B cell (primary cell): ENCODE results near the gene ZNF565. TPM values are rescaled to one million over a fixed set of nuclear protein-coding genes. Genes with fewer than 3 reads are reported as not detected.

Experiments used
- ATAC-seq: fragments of 200-7000 bp; cut with Tn5 transposase; one replicate; pipeline ENCODE4 v1.10.0; 2021; ENCODE audit warnings: low read depth, mild to moderate bottlenecking, moderate number of reproducible peaks, moderate library complexity
- CTCF ChIA-PET: fragments of 350-600 bp; sonication (Branson Sonifier 250); formaldehyde crosslinking; loops from one replicate; lab custom pipeline; 2021; ENCODE audit warnings: antibody characterized with exemption, inconsistent platforms; lab: Charles Lee
- POLR2A ChIA-PET: fragments of 350-600 bp; sonication (Branson Sonifier 250); formaldehyde crosslinking; loops from one replicate; lab custom pipeline; 2021; ENCODE audit warnings: antibody characterized with exemption; lab: Charles Lee
- DNase-seq: peaks from one replicate; pipeline ENCODE4 v3.0.0; 2013
- H2AFZ ChIP-seq: 2 replicates; pipeline ENCODE4 v1.6.1; 2012; ENCODE audit warnings: mild to moderate bottlenecking, low read depth, low read length; ENCODE audit not compliant: insufficient read depth, poor library complexity, severe bottlenecking
- H3K27ac ChIP-seq, 2 donors: 1 replicate in 1 of 2; 2 replicates in 1 of 2; pipeline ENCODE4 v1.5.1; 2012 to 2013; ENCODE audit warnings: low read length in 2 of 2, mild to moderate bottlenecking in 2 of 2, moderate library complexity in 1 of 2
- H3K27me3 ChIP-seq, 4 experiments: fragments of 200-600 bp in 1 of 4; sonication (generic) in 1 of 4; replicated peaks in 1 of 4; 1 replicate in 2 of 4; 2 replicates in 2 of 4; pipeline versions ENCODE4 v1.6.1 to v1.7.0; 2013 to 2016; ENCODE audit warnings: low read length in 3 of 4, mild to moderate bottlenecking in 2 of 4, mixed read lengths in 1 of 4, moderate library complexity in 1 of 4; ENCODE audit not compliant: insufficient read depth in 4 of 4, control insufficient read depth in 3 of 4; ENCODE audit errors: control extremely low read depth in 1 of 4
- H3K36me3 ChIP-seq, 2 experiments: replicated peaks in 1 of 2; 1 replicate in 1 of 2; 2 replicates in 1 of 2; pipeline versions ENCODE4 v1.6.1 to v1.7.1; 2013; ENCODE audit warnings: low read length in 1 of 2; ENCODE audit not compliant: insufficient read depth in 2 of 2, control insufficient read depth in 1 of 2; ENCODE audit errors: control extremely low read depth in 1 of 2, extremely low read depth in 1 of 2
- H3K4me1 ChIP-seq, 2 donors: fragments of 200-600 bp in 1 of 2; sonication (generic) in 1 of 2; 1 replicate in 1 of 2; 2 replicates in 1 of 2; pipeline versions ENCODE4 v1.5.1 to v1.6.1; 2013 to 2017; ENCODE audit warnings: low read length in 2 of 2; ENCODE audit not compliant: control insufficient read depth in 2 of 2, insufficient read depth in 2 of 2
- H3K4me2 ChIP-seq: replicated peaks from 2 replicates; pipeline ENCODE3; 2012; ENCODE audit warnings: mild to moderate bottlenecking, low read depth, low read length; ENCODE audit not compliant: poor library complexity, severe bottlenecking
- H3K4me3 ChIP-seq, 5 experiments: fragments of 200-600 bp in 1 of 5; sonication (generic) in 1 of 5; 1 replicate in 3 of 5; 2 replicates in 2 of 5; pipeline versions ENCODE4 v1.5.1 to v1.7.0; 2011 to 2016; ENCODE audit warnings: low read length in 4 of 5, mild to moderate bottlenecking in 4 of 5, low read depth in 2 of 5, control low read depth in 1 of 5, moderate library complexity in 1 of 5; ENCODE audit not compliant: insufficient read depth in 1 of 5; ENCODE audit errors: control extremely low read depth in 1 of 5, extremely low read depth in 1 of 5
- H3K79me2 ChIP-seq: fragments of 200-600 bp; sonication (generic); one replicate; pipeline ENCODE4 v1.6.0; 2016; ENCODE audit warnings: low read length; ENCODE audit not compliant: control insufficient read depth, insufficient read depth
- H3K9ac ChIP-seq: fragments of 200-600 bp; sonication (generic); 2 replicates; pipeline ENCODE4 v1.6.1; 2017; ENCODE audit warnings: mild to moderate bottlenecking, low read length, moderate library complexity
- H3K9me3 ChIP-seq, 3 donors: one replicate each; pipeline versions ENCODE4 v1.6.1 to v1.7.1; 2013; ENCODE audit warnings: low read length in 2 of 3; ENCODE audit not compliant: control insufficient read depth in 2 of 3, insufficient read depth in 1 of 3; ENCODE audit errors: control extremely low read depth in 1 of 3
- H4K20me1 ChIP-seq: 2 replicates; pipeline ENCODE4 v1.6.0; 2012; ENCODE audit warnings: mild to moderate bottlenecking, low read length; ENCODE audit not compliant: insufficient read depth, control insufficient read depth, poor library complexity, severe bottlenecking
- H3K27ac Mint-ChIP-seq: one replicate; pipeline ENCODE4 v1.8.0; 2021; ENCODE audit warnings: mixed read lengths
- H3K27me3 Mint-ChIP-seq: one replicate; pipeline ENCODE4 v1.8.0; 2021; ENCODE audit warnings: mixed read lengths
- H3K4me1 Mint-ChIP-seq: one replicate; pipeline ENCODE4 v1.8.0; 2021; ENCODE audit warnings: mixed read lengths
- H3K4me3 Mint-ChIP-seq: one replicate; pipeline ENCODE4 v1.8.0; 2021; ENCODE audit warnings: mixed read lengths
- H3K9me3 Mint-ChIP-seq: one replicate; pipeline ENCODE4 v1.8.0; 2022; ENCODE audit warnings: mixed read lengths; ENCODE audit not compliant: insufficient read depth
- EZH2 ChIP-seq: IDR thresholded peaks from 2 replicates; pipeline ENCODE4 v1.6.1; 2012; ENCODE audit warnings: borderline replicate concordance, low read depth, mild to moderate bottlenecking, moderate library complexity, low read length; ENCODE audit not compliant: insufficient read depth, poor library complexity, severe bottlenecking
- WGBS: methylation state at CpG from one replicate; pipeline ENCODE4 v1.1.5; 2013; ENCODE audit warnings: missing lambda C conversion rate; ENCODE audit not compliant: insufficient coverage; 5-methylcytosine and 5-hydroxymethylcytosine counted together
- intact Hi-C: fragments of 100-400 bp; cut with micrococcal nuclease; formaldehyde crosslinking; loops from one replicate; pipeline ENCODE4 v1.10.0; 2022
- polyA plus RNA-seq: library from polyadenylated mRNA; depleted of rRNA; stranded (reverse); fragments of >200 nt; gene quantifications from 2 replicates; pipeline ENCODE4 v1.2.3, GENCODE V29; 2012
- total RNA-seq, 2 donors: library from RNA; stranded (reverse); fragments of 120-200 nt in 1 of 2; gene quantifications; 1 replicate in 1 of 2; 2 replicates in 1 of 2; pipeline versions ENCODE4 v1.2.3 to v1.2.4, GENCODE V29; 2013 to 2022
- TF ChIP-seq, protein P1 (sequence below): fragments of 200-600 bp; IDR thresholded peaks from one replicate; pipeline ENCODE4 v1.8.0; 2022; ENCODE audit warnings: antibody characterized with exemption, mild to moderate bottlenecking

The ZNF565 gene
- total and polyA plus RNA-seq, 2 donors (not counting 1 experiment from before 2014, with no cell fraction given): 2.9 to 5.2 TPM

DNA sequence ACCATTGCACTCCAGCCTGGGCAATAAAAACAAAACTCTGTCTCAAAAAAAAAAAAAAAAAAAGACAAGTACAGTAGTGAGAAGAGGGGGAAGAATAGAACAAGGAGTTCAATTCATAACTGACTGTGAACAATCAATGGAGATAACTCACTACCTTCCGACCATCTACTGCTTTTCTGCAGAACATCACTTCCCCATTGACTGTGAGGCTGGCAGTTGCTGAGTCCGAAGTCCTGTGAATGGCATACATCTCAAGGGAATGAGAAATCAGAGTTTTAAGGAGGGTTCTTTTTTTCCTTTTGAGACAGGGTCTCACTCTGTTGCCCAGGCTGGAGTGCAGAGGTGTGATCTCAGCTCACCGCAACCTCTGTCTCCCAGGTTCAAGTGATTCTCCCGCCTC, 11.2 kb downstream of the ZNF565 start:
- no peak overlapping the region for H3K4me3 ChIP-seq
- no peak overlapping the region for H3K27ac ChIP-seq
- Mint-ChIP-seq H3K4me1 (peaks cover 12% of the 10 kb centered on the region), H3K9me3 (no peaks in the 10 kb centered on the region), H3K27ac (no peak overlapping the region), H3K4me3 (no peak overlapping the region), H3K27me3 (no peaks in the 10 kb centered on the region)
- H4K20me1 ChIP-seq: no peaks in the 10 kb centered on the region
- H3K79me2 ChIP-seq: peaks cover 17% of the 10 kb centered on the region
- no peak for ATAC-seq
- no peak overlapping the region for H3K9ac ChIP-seq
- no peak overlapping the region for H2AFZ ChIP-seq
- no peak for DNase-seq
- no peaks in the 10 kb centered on the region for H3K27me3 ChIP-seq
- H3K4me2 ChIP-seq: no peak overlapping the region
- WGBS: 83% methylated on average over 1 of the region's 4 CpGs
- peaks cover 0 to 3% of the 10 kb centered on the region in 2 donors for H3K4me1 ChIP-seq
- H3K9me3 ChIP-seq: no peaks in the 10 kb centered on the region
- CTCF ChIA-PET: interaction anchor here (0.7 kb wide), 1 partner anchor 12 kb away, joined by 3 read pairs; no protein-coding TSS in a partner anchor
- intact Hi-C loops: no loop called here
- TF ChIP-seq EZH2: no peak
- TF ChIP-seq, protein P1, sequence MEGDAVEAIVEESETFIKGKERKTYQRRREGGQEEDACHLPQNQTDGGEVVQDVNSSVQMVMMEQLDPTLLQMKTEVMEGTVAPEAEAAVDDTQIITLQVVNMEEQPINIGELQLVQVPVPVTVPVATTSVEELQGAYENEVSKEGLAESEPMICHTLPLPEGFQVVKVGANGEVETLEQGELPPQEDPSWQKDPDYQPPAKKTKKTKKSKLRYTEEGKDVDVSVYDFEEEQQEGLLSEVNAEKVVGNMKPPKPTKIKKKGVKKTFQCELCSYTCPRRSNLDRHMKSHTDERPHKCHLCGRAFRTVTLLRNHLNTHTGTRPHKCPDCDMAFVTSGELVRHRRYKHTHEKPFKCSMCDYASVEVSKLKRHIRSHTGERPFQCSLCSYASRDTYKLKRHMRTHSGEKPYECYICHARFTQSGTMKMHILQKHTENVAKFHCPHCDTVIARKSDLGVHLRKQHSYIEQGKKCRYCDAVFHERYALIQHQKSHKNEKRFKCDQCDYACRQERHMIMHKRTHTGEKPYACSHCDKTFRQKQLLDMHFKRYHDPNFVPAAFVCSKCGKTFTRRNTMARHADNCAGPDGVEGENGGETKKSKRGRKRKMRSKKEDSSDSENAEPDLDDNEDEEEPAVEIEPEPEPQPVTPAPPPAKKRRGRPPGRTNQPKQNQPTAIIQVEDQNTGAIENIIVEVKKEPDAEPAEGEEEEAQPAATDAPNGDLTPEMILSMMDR: no peak
- POLR2A ChIA-PET: no interaction called here
- no peaks in the 10 kb centered on the region for H3K36me3 ChIP-seq

DNA sequence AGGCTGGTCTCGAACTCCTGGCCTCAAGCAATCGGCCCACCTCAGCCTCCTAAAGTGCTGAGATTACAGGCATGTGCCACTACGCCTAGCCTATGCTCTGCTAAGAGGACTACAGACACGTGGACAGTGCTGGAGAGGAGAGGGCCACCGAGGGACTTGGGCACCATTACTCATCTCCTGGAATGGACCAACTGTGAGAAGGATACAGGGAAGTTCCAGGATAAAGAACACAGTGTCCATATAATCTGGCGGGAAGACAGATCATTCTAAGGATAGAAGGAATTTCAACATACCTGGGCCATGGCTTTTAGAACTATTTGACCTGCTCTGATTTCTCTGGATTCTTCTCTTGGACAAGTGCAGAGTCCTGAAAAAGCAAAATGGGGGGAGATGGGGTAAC, 12.8 kb downstream of the ZNF565 start:
- H3K9me3 Mint-ChIP-seq: no peaks in the 10 kb centered on the region
- no peaks in the 10 kb centered on the region for H3K36me3 ChIP-seq

More for the DNA sequence above, 12.8 kb downstream of the ZNF565 start:
- Mint-ChIP-seq H3K27me3 (no peaks in the 10 kb centered on the region), H3K4me3 (no peak overlapping the region), H3K27ac (no peak overlapping the region), H3K4me1 (peaks cover 4% of the 10 kb centered on the region)
- no peak overlapping the region for H2AFZ ChIP-seq
- DNase-seq (no peak), ATAC-seq (no peak)
- CTCF ChIA-PET: no interaction called here
- no peak overlapping the region for H3K27ac ChIP-seq
- no peak overlapping the region for H3K4me3 ChIP-seq
- no peak overlapping the region for H3K4me2 ChIP-seq
- no peaks in the 10 kb centered on the region for H4K20me1 ChIP-seq
- intact Hi-C loops: no loop called here
- 92% methylated on average over 6 of the region's 6 CpGs for WGBS
- no peak overlapping the region for H3K9ac ChIP-seq
- H3K4me1 ChIP-seq: no peaks in the 10 kb centered on the region
- POLR2A ChIA-PET: no interaction called here
- no peaks in the 10 kb centered on the region for H3K9me3 ChIP-seq
- no peaks in the 10 kb centered on the region for H3K27me3 ChIP-seq
- H3K79me2 ChIP-seq: peaks cover 9% of the 10 kb centered on the region
- TF ChIP-seq, protein P1: no peak
- no peak for TF ChIP-seq EZH2
